HG03159 (cell line): Measurements from ENCODE around the gene RAD51B.

Experiments
- ATAC-seq: cut with Tn5 transposase; IDR thresholded peaks from one replicate; pipeline ENCODE4 v1.9.1; 2021; ENCODE audit warnings: mild to moderate bottlenecking, moderate library complexity; ENCODE audit not compliant: unreplicated experiment

The RAD51B gene

GRCh38 chr14:68261092-68261842, 441.7 kb downstream of the RAD51B start:
- no peak for ATAC-seq

GRCh38 chr14:68262567-68262966, 443.0 kb downstream of the RAD51B start:
- ATAC-seq = no peak

- no peak for ATAC-seq
Measured at GRCh38 chr14:68263563-68264259, 444.1 kb downstream of the RAD51B start.

GRCh38 chr14:68264260-68264569, 444.6 kb downstream of the RAD51B start:
- no peak for ATAC-seq

- ATAC-seq = no peak
Measured at GRCh38 chr14:68266998-68267397, 447.4 kb downstream of the RAD51B start.

- peak; percentile 75 for ATAC-seq
Measured at GRCh38 chr14:68268197-68268596, 448.6 kb downstream of the RAD51B start.

- ATAC-seq = peak; percentile 18
Measured at GRCh38 chr14:68268719-68269118, 449.1 kb downstream of the RAD51B start.

GRCh38 chr14:68269136-68269927, 449.8 kb downstream of the RAD51B start:
- no peak for ATAC-seq

GRCh38 chr14:68270342-68270741, 450.8 kb downstream of the RAD51B start:
- no peak for ATAC-seq

GRCh38 chr14:68271913-68272391, 452.4 kb downstream of the RAD51B start:
- no peak for ATAC-seq

GRCh38 chr14:68273413-68273812, 453.8 kb downstream of the RAD51B start:
- ATAC-seq = no peak

- no peak for ATAC-seq
Measured at GRCh38 chr14:68274725-68275124, 455.1 kb downstream of the RAD51B start.

- no peak for ATAC-seq
Measured at GRCh38 chr14:68278576-68279436, 459.2 kb downstream of the RAD51B start.

GRCh38 chr14:68279437-68279720, 459.8 kb downstream of the RAD51B start:
- ATAC-seq = no peak

- peak; percentile 34 for ATAC-seq
Measured at GRCh38 chr14:68279777-68280233, 460.2 kb downstream of the RAD51B start.

GRCh38 chr14:68281497-68281896, 461.9 kb downstream of the RAD51B start:
- no peak for ATAC-seq

GRCh38 chr14:68282479-68283377, 463.1 kb downstream of the RAD51B start:
- ATAC-seq = peak; percentile 36

- peak; percentile 47 for ATAC-seq
Measured at GRCh38 chr14:68283378-68284123, 464.0 kb downstream of the RAD51B start.

GRCh38 chr14:68284333-68284732, 464.8 kb downstream of the RAD51B start:
- no peak for ATAC-seq
